Measurements from ENCODE around the gene DOC2B. TPM values are rescaled to one million over a fixed set of nuclear protein-coding genes. Genes with fewer than 3 reads are reported as not detected.

DOC2B gene
- total RNA-seq, 1 donor from 2014 or later, result 0.11 TPM

DNA sequence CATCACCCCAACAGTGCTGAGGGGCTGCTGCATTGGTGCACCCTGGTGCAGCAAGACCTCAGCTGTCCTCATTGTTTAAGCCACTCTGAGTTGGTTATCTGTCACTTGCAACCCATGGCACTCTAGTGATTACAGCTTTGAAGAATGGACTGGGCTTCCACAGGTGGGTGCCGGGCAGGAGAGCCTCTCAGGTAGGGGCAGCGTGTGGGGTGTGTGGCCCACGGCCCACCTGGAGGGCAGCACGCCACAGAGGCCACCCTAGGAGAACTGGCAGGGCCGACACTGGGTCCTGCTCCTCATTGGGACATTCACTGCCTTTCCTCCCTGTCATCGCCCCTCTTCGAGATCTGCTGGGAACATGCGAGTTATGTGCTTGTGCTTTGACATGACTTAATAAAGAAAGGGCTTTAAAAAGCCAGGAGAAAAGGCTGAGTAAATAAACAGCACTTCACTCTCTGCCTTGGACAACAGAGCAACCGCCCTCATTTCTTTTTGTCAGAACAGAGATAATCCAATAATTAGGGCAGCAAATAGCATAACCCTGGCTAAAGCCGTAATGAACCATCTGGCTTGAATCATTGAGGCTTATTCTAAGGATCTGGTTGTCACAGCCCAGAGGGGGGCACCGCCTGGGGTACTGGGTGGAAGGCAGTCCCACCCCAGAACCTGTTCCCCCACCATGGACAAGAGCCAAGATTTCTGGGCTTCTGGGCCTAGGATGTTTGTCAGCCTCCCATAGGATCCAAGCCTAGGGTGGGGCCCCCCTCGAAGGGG lies 3.0 kb downstream of the DOC2B start:
- Mint-ChIP-seq H3K9me3 (ENCODE audit: unreplicated experiment) (peaks cover 2% of the 10 kb centered on the region), H3K27ac (ENCODE audit: unreplicated experiment) (no peak overlapping the region)
- H3K27me3 ChIP-seq (ENCODE audit: insufficient read depth, low read length), result peaks cover 60% of the 10 kb centered on the region

GRCh38 chr17:177762-178161 lies 3.7 kb downstream of the DOC2B start:
- H3K27me3 Mint-ChIP-seq (ENCODE audit: low read depth, unreplicated experiment), result peaks cover 55% of the 10 kb centered on the region
- Histone ChIP-seq H3K27me3 (ENCODE audit: insufficient read depth, low read length) (peaks cover 56% of the 10 kb centered on the region), H3K4me3 (ENCODE audit: insufficient read depth, low read depth, low read length) (no peak overlapping the region)

More for the DNA sequence above, 3.0 kb downstream of the DOC2B start:
- Histone ChIP-seq H3K27ac (ENCODE audit: low read depth, low read length) (no peak overlapping the region), H3K9ac (ENCODE audit: low read length) (no peak overlapping the region), H3K4me2 (ENCODE audit: low read length) (no peak overlapping the region), H3K79me2 (ENCODE audit: insufficient read depth, low read length) (no peaks in the 10 kb centered on the region), H2AFZ (ENCODE audit: low read depth, low read length) (no peak overlapping the region), H3K4me3 (ENCODE audit: insufficient read depth, low read depth, low read length) (no peak overlapping the region), H4K20me1 (ENCODE audit: insufficient read depth, low read length) (no peaks in the 10 kb centered on the region), H3K4me1 (ENCODE audit: insufficient read depth, low read length) (no peaks in the 10 kb centered on the region), H3K9me3 (ENCODE audit: insufficient read depth, low read depth, low read length) (no peaks in the 10 kb centered on the region), H3K36me3 (ENCODE audit: insufficient read depth, low read length) (no peaks in the 10 kb centered on the region)
- Mint-ChIP-seq H3K4me1 (ENCODE audit: low read depth, unreplicated experiment) (no peaks in the 10 kb centered on the region), H3K36me3 (ENCODE audit: low read depth, unreplicated experiment) (peaks cover 2% of the 10 kb centered on the region), H3K27me3 (ENCODE audit: low read depth, unreplicated experiment) (peaks cover 55% of the 10 kb centered on the region), H3K4me3 (ENCODE audit: unreplicated experiment) (no peak overlapping the region)
- DNase-seq (ENCODE audit: low read depth) (no peak), FAIRE-seq (no peak)
- TF ChIP-seq EZH2 (IDR thresholded peaks at IDR 0.05; ENCODE audit: insufficient read depth, low read length) (no peak), CTCF (IDR thresholded peaks at IDR 0.05; ENCODE audit: insufficient read depth, low read depth, low read length) (no peak)

More at GRCh38 chr17:177762-178161, 3.7 kb downstream of the DOC2B start:
- Histone ChIP-seq H3K27ac (ENCODE audit: low read depth, low read length) (no peak overlapping the region), H3K36me3 (ENCODE audit: insufficient read depth, low read length) (no peaks in the 10 kb centered on the region), H4K20me1 (ENCODE audit: insufficient read depth, low read length) (no peaks in the 10 kb centered on the region), H3K4me2 (ENCODE audit: low read length) (no peak overlapping the region), H2AFZ (ENCODE audit: low read depth, low read length) (no peak overlapping the region), H3K4me1 (ENCODE audit: insufficient read depth, low read length) (no peaks in the 10 kb centered on the region), H3K9me3 (ENCODE audit: insufficient read depth, low read depth, low read length) (no peaks in the 10 kb centered on the region), H3K79me2 (ENCODE audit: insufficient read depth, low read length) (no peaks in the 10 kb centered on the region), H3K9ac (ENCODE audit: low read length) (no peak overlapping the region)
- no peak for DNase-seq (ENCODE audit: low read depth)
- TF ChIP-seq EZH2 (IDR thresholded peaks at IDR 0.05; ENCODE audit: insufficient read depth, low read length) (no peak), CTCF (IDR thresholded peaks at IDR 0.05; ENCODE audit: insufficient read depth, low read depth, low read length) (no peak)
- Mint-ChIP-seq H3K9me3 (ENCODE audit: unreplicated experiment) (no peaks in the 10 kb centered on the region), H3K36me3 (ENCODE audit: low read depth, unreplicated experiment) (peaks cover 2% of the 10 kb centered on the region), H3K27ac (ENCODE audit: unreplicated experiment) (no peak overlapping the region), H3K4me1 (ENCODE audit: low read depth, unreplicated experiment) (no peaks in the 10 kb centered on the region), H3K4me3 (ENCODE audit: unreplicated experiment) (no peak overlapping the region)
- no peak for FAIRE-seq

All from astrocyte (in vitro differentiated cells and primary cell).